Stimulated activated CD8-positive, alpha-beta memory T cell treated with anti-CD3 and anti-CD28 coated beads, Interleukin-4, amount 100 ng/mL, for 4 hours (primary cell): ENCODE data around the gene WASHC2C.
"Not testable (repeated sequence)": the region's sequence is repeated elsewhere in the genome, so short reads cannot be mapped to it uniquely, and the experiment has no call there.

Source experiments
- DNase-seq, 2 donors: peaks; one replicate each; pipeline ENCODE4 v3.0.0-alpha.2; 2020; ENCODE audit warnings: low read depth in 2 of 2, low spot score in 1 of 2

The WASHC2C gene

GRCh38 chr10:45761622-45762021 is 34.6 kb downstream of the WASHC2C start:
- DNase-seq, result not testable (repeated sequence)

GRCh38 chr10:45763037-45763436 is 36.0 kb downstream of the WASHC2C start:
- not testable (repeated sequence) for DNase-seq

DNA sequence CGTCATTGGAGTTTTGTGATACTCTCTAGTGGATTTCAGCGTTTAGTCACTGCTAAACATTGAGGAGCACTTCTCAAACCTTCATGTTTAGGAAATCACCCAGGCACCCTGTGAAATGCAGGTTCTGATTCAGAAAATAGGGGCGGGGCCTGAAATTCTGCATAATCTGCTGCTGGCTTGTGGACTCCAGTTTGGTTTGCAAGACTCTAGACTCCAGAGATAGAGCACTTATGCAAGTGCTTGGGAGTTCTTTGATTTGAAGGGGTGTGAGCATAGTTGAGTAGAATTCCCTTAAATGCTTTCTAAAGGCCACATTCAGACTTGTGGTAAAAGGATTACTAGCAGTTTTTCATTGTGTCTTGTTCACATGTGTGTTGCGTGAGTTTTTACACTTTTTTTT is 41.3 kb downstream of the WASHC2C start:
- DNase-seq, result not testable (repeated sequence)

- not testable (repeated sequence) for DNase-seq
Observed at GRCh38 chr10:45771757-45772461, 44.8 kb downstream of the WASHC2C start.

- DNase-seq, result not testable (repeated sequence)
Observed at GRCh38 chr10:45786217-45786616, 59.2 kb downstream of the WASHC2C start.

DNA sequence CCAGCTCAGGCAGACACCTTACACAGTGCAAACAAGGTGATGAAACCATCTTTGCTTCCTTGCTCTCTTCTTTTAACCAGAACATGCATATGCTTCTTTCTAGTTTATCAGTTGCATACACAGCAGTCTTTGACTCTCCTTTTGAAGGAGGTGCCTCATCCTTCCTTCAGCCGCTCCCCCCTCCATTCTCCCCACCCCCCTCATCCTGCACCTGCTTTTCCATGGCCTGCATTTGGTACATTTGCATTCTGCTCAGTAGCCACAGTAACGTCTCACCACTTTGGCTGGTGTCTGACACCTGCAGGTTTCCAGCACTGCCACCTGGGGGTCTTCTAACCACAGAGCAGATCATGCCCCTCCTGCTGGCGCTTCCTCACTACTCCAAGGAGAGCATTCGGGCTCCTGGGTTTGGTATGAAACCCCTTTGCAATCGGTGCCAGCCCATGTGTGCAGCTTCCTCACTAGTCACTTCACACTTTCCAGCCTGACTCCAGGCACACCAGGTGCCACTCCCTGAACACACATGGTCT is 60.2 kb downstream of the WASHC2C start:
- not testable (repeated sequence) for DNase-seq

DNA sequence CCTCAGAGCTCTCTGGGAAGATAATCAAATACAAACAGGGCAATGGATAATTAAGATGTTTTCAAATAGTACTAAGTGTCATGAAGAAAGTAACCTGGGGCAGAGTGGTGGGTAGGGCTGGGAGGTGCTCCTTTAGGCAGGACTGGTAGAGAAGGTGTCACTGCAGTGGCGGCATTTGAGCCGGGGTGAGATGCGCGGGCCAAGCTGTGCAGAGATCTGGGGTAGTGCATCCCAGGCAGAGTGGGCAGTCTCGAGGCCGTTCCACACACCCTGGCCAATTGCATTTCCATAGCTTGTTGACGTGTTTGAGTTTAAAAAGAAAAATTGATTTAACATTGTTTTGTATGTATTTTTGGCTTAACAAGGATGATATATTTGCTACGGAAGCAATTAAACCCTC is 62.9 kb downstream of the WASHC2C start:
- DNase-seq, result not testable (repeated sequence)

- not testable (repeated sequence) for DNase-seq
Observed at GRCh38 chr10:45790694-45791426, 63.8 kb downstream of the WASHC2C start.

DNA sequence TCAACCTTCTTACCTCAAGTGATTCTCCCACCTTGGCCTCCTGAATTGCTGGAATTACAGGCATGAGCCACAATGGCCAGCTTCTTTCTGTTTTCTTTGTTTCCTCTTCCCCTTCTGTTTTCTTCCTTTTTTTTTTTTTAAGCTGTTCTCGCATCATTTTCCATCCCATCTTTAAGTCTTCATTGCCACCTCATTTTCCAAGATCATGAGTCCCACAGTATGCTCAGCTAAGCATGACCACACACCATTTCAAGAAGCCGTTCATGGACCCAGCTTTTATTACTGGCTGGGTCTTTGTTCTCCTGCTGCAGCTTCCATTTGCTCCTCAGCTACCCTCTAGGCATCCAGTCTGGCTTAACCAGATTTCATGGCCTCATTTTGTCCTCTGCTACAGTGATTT is 67.7 kb downstream of the WASHC2C start:
- DNase-seq, result not testable (repeated sequence)

DNA sequence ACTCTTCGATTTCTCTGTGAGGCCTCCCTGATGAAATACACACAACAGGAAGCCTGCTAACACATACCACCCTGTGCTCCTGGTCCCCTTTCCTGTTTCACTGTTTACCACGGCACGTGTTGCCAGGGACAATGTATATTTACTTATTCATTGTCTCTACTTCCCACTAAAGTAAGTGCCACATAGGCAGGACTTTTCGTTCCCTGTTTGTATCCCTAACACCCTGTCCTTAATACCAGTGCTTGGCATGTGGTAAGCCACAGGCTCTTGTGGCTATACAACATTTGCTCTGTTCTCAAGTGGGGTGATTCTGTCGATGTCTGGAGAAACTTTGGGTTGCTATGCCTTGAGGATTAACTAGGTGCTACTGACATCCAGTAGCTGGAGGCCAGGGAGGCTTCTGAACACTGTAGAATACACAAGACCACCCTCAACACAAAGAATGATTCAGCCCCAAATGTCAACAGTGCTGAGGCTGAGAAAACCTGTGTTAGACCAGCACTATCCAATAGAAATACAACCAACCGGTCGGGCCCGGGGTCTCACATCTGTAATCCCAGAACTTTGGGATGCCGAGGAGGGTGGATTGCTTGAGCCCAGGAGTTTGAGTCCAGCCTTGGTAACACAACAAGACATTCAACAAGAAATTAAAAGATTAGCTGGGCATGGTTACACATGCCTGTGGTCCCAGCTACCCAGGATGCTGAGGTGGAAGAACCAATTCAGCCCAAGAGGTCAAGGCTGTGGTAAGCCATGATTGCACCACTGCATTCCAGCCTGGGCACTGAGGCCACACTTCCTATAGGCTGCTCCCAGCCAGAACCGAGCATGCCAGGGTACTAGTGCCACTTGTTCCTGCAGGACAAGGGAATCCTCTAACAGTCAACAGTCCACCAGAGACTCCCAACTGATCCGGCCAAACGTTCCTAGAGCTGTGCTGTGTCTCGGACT is 76.3 kb downstream of the WASHC2C start:
- DNase-seq, result not testable (repeated sequence)

- not testable (repeated sequence) for DNase-seq
Observed at GRCh38 chr10:45804996-45805395, 77.9 kb downstream of the WASHC2C start.

- no peak for DNase-seq
Observed at GRCh38 chr10:45809837-45810236, 82.8 kb downstream of the WASHC2C start.

DNA sequence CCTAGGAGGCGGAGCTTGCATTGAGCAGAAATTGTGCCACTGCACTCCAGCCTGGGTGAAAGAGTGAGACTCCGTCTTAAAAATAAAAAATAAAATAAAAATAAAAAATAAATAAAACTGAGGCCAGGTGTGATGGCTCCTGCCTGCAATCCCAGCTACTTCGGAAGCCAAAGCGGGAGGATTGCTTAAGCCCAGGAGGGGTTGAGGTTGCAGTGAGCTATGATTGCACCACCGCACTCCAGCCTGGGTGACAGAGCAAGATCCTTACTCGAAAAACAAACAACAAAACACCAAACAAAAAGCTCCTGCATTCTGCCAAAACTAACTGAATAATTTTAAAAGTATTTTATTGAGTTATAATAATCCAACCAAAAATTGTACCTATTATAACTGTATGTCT is 84.0 kb downstream of the WASHC2C start:
- no peak for DNase-seq

DNA sequence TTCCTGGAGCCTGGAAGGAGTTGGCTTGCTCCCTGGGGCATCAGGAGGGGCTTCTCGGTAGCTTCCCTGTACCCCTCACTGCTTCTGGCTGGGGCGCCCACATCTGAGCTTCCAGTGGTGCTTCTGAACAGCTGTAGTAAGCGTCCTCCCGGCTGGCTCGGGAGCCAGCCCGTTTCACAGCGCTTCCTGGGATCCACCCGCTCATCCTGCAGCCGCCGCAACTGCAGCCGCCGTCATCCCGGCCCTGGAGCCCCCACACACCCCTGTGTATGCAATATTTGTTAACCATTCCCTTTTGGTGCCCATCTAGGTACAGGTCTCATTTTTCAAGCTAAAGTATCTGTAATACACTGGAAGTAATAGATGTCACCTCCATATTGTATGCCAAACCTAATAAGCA is 85.9 kb downstream of the WASHC2C start:
- not testable (repeated sequence) for DNase-seq

GRCh38 chr10:45814146-45814545 is 87.1 kb downstream of the WASHC2C start:
- DNase-seq, result not testable (repeated sequence)

DNA sequence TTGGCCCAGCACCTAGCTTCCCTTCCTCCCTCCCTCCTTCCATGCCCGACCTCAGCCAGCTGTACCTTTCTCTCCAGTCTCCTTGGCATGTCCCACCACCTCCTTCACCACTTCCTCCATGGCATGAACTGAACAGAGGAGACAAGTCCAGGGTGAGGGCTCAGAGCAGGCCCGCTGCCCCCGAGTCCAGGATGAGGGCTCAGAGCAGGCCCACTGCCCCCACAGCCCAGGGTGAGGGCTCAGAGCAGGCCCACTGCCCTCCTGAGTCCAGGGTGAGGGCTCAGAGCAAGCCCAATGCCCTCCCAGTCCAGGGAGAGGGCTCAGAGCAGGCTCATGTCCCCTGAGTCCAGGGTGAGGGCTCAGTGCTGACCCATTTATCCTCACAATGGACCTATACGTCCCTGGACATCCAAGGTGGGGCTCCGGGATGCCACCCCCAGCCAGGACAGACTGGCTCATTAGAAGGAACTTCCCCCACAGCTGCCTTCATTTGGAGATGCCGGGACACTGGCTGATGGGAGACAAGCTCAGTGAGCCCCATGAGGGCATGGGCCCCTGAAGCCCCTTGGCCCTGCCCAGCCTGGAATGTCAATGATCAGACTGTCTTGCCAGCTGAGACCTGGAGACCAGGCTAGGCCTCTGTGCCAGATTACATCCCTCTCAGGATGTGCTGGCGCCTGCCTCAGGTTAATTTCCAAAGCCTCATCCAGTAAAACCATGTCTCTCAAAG is 90.2 kb downstream of the WASHC2C start:
- no peak for DNase-seq

DNA sequence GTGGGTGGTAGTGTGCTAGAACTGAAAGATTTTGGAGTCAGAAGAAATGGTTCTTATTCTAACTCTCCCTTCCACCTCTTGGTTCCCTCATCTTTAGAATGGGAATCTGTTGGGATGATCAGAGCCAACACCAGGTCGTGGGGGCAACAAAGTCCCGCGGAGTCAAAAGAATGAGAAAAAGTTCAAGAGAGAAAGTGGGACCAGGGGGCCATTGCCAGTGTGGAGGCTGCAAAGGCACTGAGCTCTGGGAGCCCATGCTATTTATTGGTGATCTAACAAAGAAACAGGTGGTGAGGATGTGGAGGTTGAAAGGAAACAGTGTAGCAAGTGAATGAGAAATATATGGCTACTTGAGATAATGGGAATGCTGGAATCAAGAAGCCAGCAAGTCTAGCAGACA is 90.8 kb downstream of the WASHC2C start:
- DNase-seq, result no peak

DNA sequence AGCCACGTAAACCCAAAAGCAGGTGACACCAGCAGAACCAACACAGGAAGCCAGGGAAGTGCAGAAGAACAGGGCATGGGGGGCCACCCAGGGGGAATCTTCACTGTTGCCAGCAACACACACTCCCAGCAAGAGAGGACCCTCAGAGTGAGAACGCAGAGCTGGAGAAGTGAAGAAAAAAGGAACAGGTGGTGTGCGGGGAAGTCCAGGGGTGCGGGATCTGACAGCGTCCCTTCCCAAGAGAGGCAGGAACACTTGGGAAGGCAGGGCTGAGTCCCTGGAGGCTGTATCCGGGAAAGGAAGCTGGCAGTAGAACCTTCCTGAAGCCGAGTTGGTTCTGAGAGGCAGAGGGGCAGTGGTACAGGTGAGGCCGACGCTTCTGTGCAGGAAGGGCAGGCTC is 92.5 kb downstream of the WASHC2C start:
- DNase-seq, result no peak

GRCh38 chr10:45820107-45820830 is 93.2 kb downstream of the WASHC2C start:
- not testable (repeated sequence) for DNase-seq

DNA sequence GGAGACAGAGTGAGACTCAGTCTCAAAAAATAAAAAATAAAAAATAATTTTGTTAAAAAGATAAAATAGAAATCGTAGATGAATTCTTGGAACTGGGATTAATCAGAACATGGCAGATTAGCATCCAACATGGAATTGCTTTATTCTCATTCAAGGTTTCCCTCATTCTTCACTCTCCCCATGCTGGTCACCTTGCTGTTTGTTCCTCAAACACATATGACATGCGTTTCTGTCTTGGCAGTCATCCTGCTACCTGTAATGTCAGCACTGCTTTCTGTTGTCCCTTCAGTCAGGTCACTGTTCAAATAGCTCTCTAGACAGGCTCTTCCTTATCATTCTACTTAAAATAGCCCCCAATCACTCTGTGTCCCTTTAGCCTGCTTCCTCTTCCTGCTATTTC is 95.9 kb downstream of the WASHC2C start:
- not testable (repeated sequence) for DNase-seq
